Panc1 (cell line): ENCODE data around the gene GPAM. TPM values are rescaled to one million over a fixed set of nuclear protein-coding genes. Genes with fewer than 3 reads are reported as not detected.

Experiments
- ATAC-seq: fragments of 200-7000 bp; cut with Tn5 transposase; 2 replicates; pipeline ENCODE4 v1.9.1; 2020; ENCODE audit warnings: mild to moderate bottlenecking, moderate library complexity
- BruUV-seq: library from RNA; stranded (reverse); fragments of 400-500 nt; replicated peaks from 2 replicates; lab custom pipeline; 2021; lab: Mats Ljungman, UMichigan
- CTCF ChIA-PET: fragments of 300-600 bp; sonication (Branson Sonifier 250); formaldehyde crosslinking; loops from one replicate; lab custom pipeline; 2022; ENCODE audit warnings: antibody characterized with exemption; lab: Charles Lee
- POLR2A ChIA-PET: fragments of 300-600 bp; sonication (Branson Sonifier 250); formaldehyde crosslinking; loops from one replicate; lab custom pipeline; 2022; ENCODE audit warnings: antibody characterized with exemption; lab: Charles Lee
- DNase-seq: peaks from one replicate; pipeline ENCODE4 v3.0.0-alpha.2; 2010; ENCODE audit warnings: low read depth, low spot score
- H3K27ac ChIP-seq: 2 replicates; pipeline ENCODE4 v1.5.1; 2011; ENCODE audit warnings: mild to moderate bottlenecking, low read length, inconsistent platforms
- H3K27me3 ChIP-seq: fragments of 200-500 bp; sonication (Bioruptor generic); 2 replicates; pipeline ENCODE4 v1.6.0; 2014; ENCODE audit warnings: low read length, inconsistent platforms; ENCODE audit not compliant: control insufficient read depth, insufficient read depth
- H3K36me3 ChIP-seq: fragments of 200-500 bp; sonication (Bioruptor generic); 2 replicates; pipeline ENCODE4 v1.5.1; 2014; ENCODE audit warnings: inconsistent platforms, mild to moderate bottlenecking, low read length, moderate library complexity; ENCODE audit not compliant: control insufficient read depth, insufficient read depth
- H3K4me1 ChIP-seq: 2 replicates; pipeline ENCODE4 v1.5.1; 2011; ENCODE audit warnings: inconsistent platforms, mild to moderate bottlenecking, low read length, moderate library complexity; ENCODE audit not compliant: control insufficient read depth, insufficient read depth
- H3K4me3 ChIP-seq, 2 experiments: 2 replicates each; pipeline ENCODE4 v1.5.1; 2011 to 2012; ENCODE audit warnings: low read depth in 2 of 2, low read length in 2 of 2, mild to moderate bottlenecking in 2 of 2, inconsistent platforms in 1 of 2, moderate library complexity in 1 of 2
- H3K9me3 ChIP-seq: fragments of 200-500 bp; sonication (Bioruptor generic); 2 replicates; pipeline ENCODE4 v1.5.1; 2014; ENCODE audit warnings: low read depth, mild to moderate bottlenecking, inconsistent platforms, low read length, moderate library complexity; ENCODE audit not compliant: control insufficient read depth, insufficient read depth
- POLR2AphosphoS5 ChIP-seq: IDR thresholded peaks from 2 replicates; pipeline ENCODE4 v1.6.1; 2012; ENCODE audit warnings: mild to moderate bottlenecking, low read depth, low read length, moderate library complexity
- SIN3A ChIP-seq: IDR thresholded peaks from 2 replicates; pipeline ENCODE4 v1.6.1; 2012; ENCODE audit warnings: low read depth, mild to moderate bottlenecking, low read length, moderate library complexity, borderline replicate concordance; ENCODE audit not compliant: insufficient read depth
- TCF7L2 ChIP-seq: IDR thresholded peaks from 2 replicates; pipeline ENCODE4 v1.6.1; 2011; ENCODE audit warnings: mild to moderate bottlenecking, low read depth, low read length, inconsistent platforms
- in situ Hi-C: cut with HindIII; loops from 2 replicates; pipeline ENCODE4 v1.10.0; 2016; ENCODE audit warnings: low sequenced_read_pairs, low pct_unique_long_range_greater_than_20kb
- intact Hi-C: fragments of 100-400 bp; cut with micrococcal nuclease; formaldehyde crosslinking; loops from one replicate; pipeline ENCODE4 v1.10.0; 2022; ENCODE audit not compliant: unreplicated experiment
- total RNA-seq: library from RNA; stranded (reverse); gene quantifications from one replicate; pipeline ENCODE4 v1.2.1, GENCODE V29; 2021; ENCODE audit not compliant: unreplicated experiment
- TF ChIP-seq, protein P1 (sequence below): fragments of 450-650 bp; IDR thresholded peaks from 2 replicates; pipeline ENCODE4 v1.5.1; 2017; ENCODE audit warnings: mild to moderate bottlenecking
- TF ChIP-seq, protein P2 (sequence below), 2 experiments: IDR thresholded peaks; 2 replicates each; pipeline ENCODE4 v1.6.1; 2011 to 2012; ENCODE audit warnings: low read depth in 2 of 2, control low read depth in 1 of 2, low read length in 1 of 2, mild to moderate bottlenecking in 1 of 2, moderate library complexity in 1 of 2; ENCODE audit not compliant: insufficient read depth in 1 of 2

Gene GPAM
- total RNA-seq, 1 experiment from 2014 or later, result 8.0 TPM

DNA sequence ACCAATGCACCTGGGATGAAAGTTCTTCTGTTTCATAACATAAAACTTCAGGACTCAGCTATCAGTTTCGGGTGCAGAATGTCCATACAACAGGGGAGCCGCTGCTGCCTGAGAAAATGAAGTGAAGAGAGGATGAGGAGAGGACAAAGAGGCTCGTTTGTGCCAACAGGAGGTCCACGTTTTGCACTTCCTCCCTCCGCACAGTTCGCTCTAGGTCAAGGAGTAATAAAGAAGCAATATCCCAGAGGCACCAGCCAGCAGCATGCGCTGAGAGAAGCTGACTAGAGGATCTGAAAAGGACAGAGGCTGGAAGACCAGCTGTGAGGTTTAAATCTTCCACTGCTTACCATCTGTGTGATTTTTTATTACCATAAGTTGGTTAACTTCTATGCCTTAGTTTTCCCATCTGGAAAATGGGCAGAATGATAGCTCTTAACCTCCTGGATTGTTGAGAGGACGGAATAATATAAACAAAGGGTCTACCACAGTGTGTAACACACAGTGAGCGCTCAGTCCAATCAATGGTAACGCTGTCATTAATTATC is 709 bp downstream of the GPAM start:
- H3K27me3 ChIP-seq, result no peaks in the 10 kb centered on the region
- no TSS peak for BruUV-seq
- DNase-seq (no peak), ATAC-seq (no peak)
- intact Hi-C loops, result loop anchor here (10.0 kb wide), 2 partner anchors 122 to 252 kb away; no protein-coding TSS in a partner anchor
- CTCF ChIA-PET, result interaction anchor here (1.0 kb wide), 1 partner anchor 43 kb away, joined by 3 read pairs; no protein-coding TSS in a partner anchor
- H3K4me1 ChIP-seq, result peaks cover 13% of the 10 kb centered on the region
- TF ChIP-seq SIN3A (no peak), POLR2AphosphoS5 (no peak), TCF7L2 (no peak)
- TF ChIP-seq, protein P1, sequence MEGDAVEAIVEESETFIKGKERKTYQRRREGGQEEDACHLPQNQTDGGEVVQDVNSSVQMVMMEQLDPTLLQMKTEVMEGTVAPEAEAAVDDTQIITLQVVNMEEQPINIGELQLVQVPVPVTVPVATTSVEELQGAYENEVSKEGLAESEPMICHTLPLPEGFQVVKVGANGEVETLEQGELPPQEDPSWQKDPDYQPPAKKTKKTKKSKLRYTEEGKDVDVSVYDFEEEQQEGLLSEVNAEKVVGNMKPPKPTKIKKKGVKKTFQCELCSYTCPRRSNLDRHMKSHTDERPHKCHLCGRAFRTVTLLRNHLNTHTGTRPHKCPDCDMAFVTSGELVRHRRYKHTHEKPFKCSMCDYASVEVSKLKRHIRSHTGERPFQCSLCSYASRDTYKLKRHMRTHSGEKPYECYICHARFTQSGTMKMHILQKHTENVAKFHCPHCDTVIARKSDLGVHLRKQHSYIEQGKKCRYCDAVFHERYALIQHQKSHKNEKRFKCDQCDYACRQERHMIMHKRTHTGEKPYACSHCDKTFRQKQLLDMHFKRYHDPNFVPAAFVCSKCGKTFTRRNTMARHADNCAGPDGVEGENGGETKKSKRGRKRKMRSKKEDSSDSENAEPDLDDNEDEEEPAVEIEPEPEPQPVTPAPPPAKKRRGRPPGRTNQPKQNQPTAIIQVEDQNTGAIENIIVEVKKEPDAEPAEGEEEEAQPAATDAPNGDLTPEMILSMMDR, result no peak
- TF ChIP-seq, protein P2, sequence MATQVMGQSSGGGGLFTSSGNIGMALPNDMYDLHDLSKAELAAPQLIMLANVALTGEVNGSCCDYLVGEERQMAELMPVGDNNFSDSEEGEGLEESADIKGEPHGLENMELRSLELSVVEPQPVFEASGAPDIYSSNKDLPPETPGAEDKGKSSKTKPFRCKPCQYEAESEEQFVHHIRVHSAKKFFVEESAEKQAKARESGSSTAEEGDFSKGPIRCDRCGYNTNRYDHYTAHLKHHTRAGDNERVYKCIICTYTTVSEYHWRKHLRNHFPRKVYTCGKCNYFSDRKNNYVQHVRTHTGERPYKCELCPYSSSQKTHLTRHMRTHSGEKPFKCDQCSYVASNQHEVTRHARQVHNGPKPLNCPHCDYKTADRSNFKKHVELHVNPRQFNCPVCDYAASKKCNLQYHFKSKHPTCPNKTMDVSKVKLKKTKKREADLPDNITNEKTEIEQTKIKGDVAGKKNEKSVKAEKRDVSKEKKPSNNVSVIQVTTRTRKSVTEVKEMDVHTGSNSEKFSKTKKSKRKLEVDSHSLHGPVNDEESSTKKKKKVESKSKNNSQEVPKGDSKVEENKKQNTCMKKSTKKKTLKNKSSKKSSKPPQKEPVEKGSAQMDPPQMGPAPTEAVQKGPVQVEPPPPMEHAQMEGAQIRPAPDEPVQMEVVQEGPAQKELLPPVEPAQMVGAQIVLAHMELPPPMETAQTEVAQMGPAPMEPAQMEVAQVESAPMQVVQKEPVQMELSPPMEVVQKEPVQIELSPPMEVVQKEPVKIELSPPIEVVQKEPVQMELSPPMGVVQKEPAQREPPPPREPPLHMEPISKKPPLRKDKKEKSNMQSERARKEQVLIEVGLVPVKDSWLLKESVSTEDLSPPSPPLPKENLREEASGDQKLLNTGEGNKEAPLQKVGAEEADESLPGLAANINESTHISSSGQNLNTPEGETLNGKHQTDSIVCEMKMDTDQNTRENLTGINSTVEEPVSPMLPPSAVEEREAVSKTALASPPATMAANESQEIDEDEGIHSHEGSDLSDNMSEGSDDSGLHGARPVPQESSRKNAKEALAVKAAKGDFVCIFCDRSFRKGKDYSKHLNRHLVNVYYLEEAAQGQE (IDR thresholded peaks at IDR 0.05; ENCODE audit: insufficient read depth in 1 of 2, low read depth in 2 of 2, low read length in 1 of 2), result no peak
- POLR2A ChIA-PET, result no interaction called here
- peaks cover 8% of the 10 kb centered on the region for H3K9me3 ChIP-seq
- in situ Hi-C loops, result no loop called here
- peak overlapping the region; percentile 92 to 96 for H3K4me3 ChIP-seq
- H3K27ac ChIP-seq, result peak overlapping the region; percentile 79
- peaks cover 7% of the 10 kb centered on the region; the same call in 1 of the 2 replicates for H3K36me3 ChIP-seq

DNA sequence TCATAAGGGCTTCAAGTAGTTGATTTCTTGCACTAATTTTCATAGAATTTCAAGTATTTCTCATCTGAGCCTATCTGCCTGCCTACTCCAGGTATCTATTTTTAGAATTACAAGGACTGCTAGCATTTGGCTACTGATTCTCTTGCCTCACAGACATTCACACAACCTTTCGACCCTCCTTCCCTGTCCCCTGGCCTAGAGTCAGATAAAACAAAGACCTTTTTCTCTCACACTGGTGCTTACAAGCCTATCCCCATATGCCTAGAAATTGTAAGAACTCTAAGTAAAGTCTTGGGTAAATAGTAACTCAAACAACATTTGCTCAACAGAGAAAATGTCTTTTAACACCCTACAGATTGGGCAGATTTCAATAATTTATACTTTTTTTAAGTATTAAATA is 6.3 kb downstream of the GPAM start:
- Histone ChIP-seq H3K27ac (no peak overlapping the region), H3K9me3 (no peaks in the 10 kb centered on the region), H3K4me1 (no peaks in the 10 kb centered on the region; the same call in 1 of the 2 replicates), H3K4me3 (no peak overlapping the region), H3K36me3 (peaks cover 13% of the 10 kb centered on the region), H3K27me3 (no peaks in the 10 kb centered on the region)
- intact Hi-C loops (no loop called here), in situ Hi-C loops (no loop called here)
- no peak for TF ChIP-seq TCF7L2
- no peak for TF ChIP-seq POLR2AphosphoS5
- no peak for TF ChIP-seq SIN3A
- TF ChIP-seq, protein P2 (IDR thresholded peaks at IDR 0.05; ENCODE audit: insufficient read depth in 1 of 2, low read depth in 2 of 2, low read length in 1 of 2), result no peak
- TF ChIP-seq, protein P1, result no peak
- no peak for DNase-seq
- ATAC-seq, result no peak
- POLR2A ChIA-PET, result no interaction called here
- BruUV-seq, result no TSS peak
- CTCF ChIA-PET, result no interaction called here
